Lung (tissue), 12 donors: ENCODE measurements around the gene GDF15. TPM values are rescaled to one million over a fixed set of nuclear protein-coding genes. Genes with fewer than 3 reads are reported as not detected.
A peak's percentile ranks its signal among the peaks of the same experiment; 100 is the strongest.

ENCODE experiments used
- ATAC-seq: fragments of 200-7000 bp; cut with Tn5 transposase; one replicate; pipeline ENCODE4 v1.9.1; 2020; ENCODE audit warnings: moderate number of reproducible peaks; ENCODE audit not compliant: insufficient read depth, low FRiP score
- DNase-seq, 3 donors: peaks; one replicate each; pipeline ENCODE4 v3.0.0-alpha.2; 2013 to 2017
- H3K27ac ChIP-seq, 2 donors: one replicate each; pipeline ENCODE4 v1.5.1; 2013; ENCODE audit warnings: mild to moderate bottlenecking in 2 of 2, moderate library complexity in 2 of 2, control low read depth in 1 of 2, inconsistent platforms in 1 of 2, low read depth in 1 of 2, low read length in 1 of 2
- H3K27me3 ChIP-seq, 3 donors: one replicate each; pipeline ENCODE4 v1.5.1; 2013; ENCODE audit warnings: low read length in 2 of 3; ENCODE audit not compliant: control insufficient read depth in 3 of 3, insufficient read depth in 3 of 3
- H3K36me3 ChIP-seq, 4 donors: one replicate each; pipeline ENCODE4 v1.5.1; 2013; ENCODE audit warnings: low read length in 4 of 4, mild to moderate bottlenecking in 1 of 4, moderate library complexity in 1 of 4; ENCODE audit not compliant: control insufficient read depth in 4 of 4, insufficient read depth in 4 of 4
- H3K4me1 ChIP-seq, 5 donors: one replicate each; pipeline ENCODE4 v1.5.1; 2013; ENCODE audit warnings: low read length in 5 of 5, mild to moderate bottlenecking in 2 of 5, moderate library complexity in 1 of 5; ENCODE audit not compliant: control insufficient read depth in 5 of 5, insufficient read depth in 5 of 5
- H3K4me3 ChIP-seq: one replicate; pipeline ENCODE4 v1.5.1; 2013; ENCODE audit warnings: mild to moderate bottlenecking, control low read depth, moderate library complexity
- H3K9ac ChIP-seq, 2 donors: one replicate each; pipeline ENCODE4 v1.5.1; 2013; ENCODE audit warnings: low read length in 2 of 2, control low read depth in 1 of 2; ENCODE audit not compliant: insufficient read depth in 1 of 2
- H3K9me3 ChIP-seq, 4 donors: one replicate each; pipeline ENCODE4 v1.5.1; 2013; ENCODE audit warnings: low read length in 3 of 4, mild to moderate bottlenecking in 1 of 4, moderate library complexity in 1 of 4; ENCODE audit not compliant: control insufficient read depth in 4 of 4, insufficient read depth in 3 of 4
- WGBS, 2 donors: extraction: QIAGEN DNeasy Blood & Tissue Kit; methylation state at CpG; one replicate each; pipeline ENCODE4 v1.1.7; 2013; 5-methylcytosine and 5-hydroxymethylcytosine counted together
- polyA plus RNA-seq, 2 donors: library from polyadenylated mRNA; stranded (reverse); fragments of 200-250 nt; gene quantifications; one replicate each; pipeline ENCODE4 v1.2.1, GENCODE V29; 2013
- total RNA-seq, 2 donors: library from RNA; depleted of rRNA in 1 of 2; stranded (reverse); fragments of >200 nt in 1 of 2; gene quantifications; one replicate each; pipeline ENCODE4 v1.2.1, GENCODE V29; 2014 to 2021
- TF ChIP-seq, protein P1 (sequence below): IDR thresholded peaks from 2 replicates; pipeline ENCODE4 v1.5.1; 2012; ENCODE audit warnings: mild to moderate bottlenecking; ENCODE audit errors: control extremely low read depth, extremely low read depth
- donor health status: control.
- donor health status: control.
- donor health status: Bipolar disorder and iron deficiency.
- donor health status: healthy.
- donor health status: DM: yes; HTN: yes; CAD: no.

The GDF15 gene
- total and polyA plus RNA-seq, 4 donors, result 45.4 to 119 (median 56.8) TPM

- H3K4me1 ChIP-seq, result peaks cover 0 to 9% (median 0%) of the 10 kb centered on the region in 5 donors
- H3K36me3 ChIP-seq, result peaks cover 0 to 13% (median 0%) of the 10 kb centered on the region in 4 donors
- DNase-seq (no peak), ATAC-seq (no peak)
- peaks cover 0 to 3% (median 0%) of the 10 kb centered on the region in 4 donors for H3K9me3 ChIP-seq
- peak overlapping the region in 1 of 2 donors; percentile 71 for H3K27ac ChIP-seq
- H3K9ac ChIP-seq, result no peak overlapping the region
- no peak overlapping the region for H3K4me3 ChIP-seq
- TF ChIP-seq, protein P1, sequence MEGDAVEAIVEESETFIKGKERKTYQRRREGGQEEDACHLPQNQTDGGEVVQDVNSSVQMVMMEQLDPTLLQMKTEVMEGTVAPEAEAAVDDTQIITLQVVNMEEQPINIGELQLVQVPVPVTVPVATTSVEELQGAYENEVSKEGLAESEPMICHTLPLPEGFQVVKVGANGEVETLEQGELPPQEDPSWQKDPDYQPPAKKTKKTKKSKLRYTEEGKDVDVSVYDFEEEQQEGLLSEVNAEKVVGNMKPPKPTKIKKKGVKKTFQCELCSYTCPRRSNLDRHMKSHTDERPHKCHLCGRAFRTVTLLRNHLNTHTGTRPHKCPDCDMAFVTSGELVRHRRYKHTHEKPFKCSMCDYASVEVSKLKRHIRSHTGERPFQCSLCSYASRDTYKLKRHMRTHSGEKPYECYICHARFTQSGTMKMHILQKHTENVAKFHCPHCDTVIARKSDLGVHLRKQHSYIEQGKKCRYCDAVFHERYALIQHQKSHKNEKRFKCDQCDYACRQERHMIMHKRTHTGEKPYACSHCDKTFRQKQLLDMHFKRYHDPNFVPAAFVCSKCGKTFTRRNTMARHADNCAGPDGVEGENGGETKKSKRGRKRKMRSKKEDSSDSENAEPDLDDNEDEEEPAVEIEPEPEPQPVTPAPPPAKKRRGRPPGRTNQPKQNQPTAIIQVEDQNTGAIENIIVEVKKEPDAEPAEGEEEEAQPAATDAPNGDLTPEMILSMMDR, result no peak
- WGBS, 2 donors, result 17 to 44% methylated on average over 11 of the region's 11 CpGs
- H3K27me3 ChIP-seq, result peaks cover 0 to 2% (median 0%) of the 10 kb centered on the region in 3 donors
Observed at GRCh38 chr19:18392417-18392816, 6.5 kb downstream of the GDF15 start.

- ATAC-seq (no peak), DNase-seq (no peak)
- Histone ChIP-seq H3K9ac (no peak overlapping the region), H3K27me3 (peaks cover 0 to 2% (median 0%) of the 10 kb centered on the region in 3 donors), H3K27ac (peak overlapping the region in 1 of 2 donors; percentile 71), H3K4me1 (peaks cover 0 to 10% (median 0%) of the 10 kb centered on the region in 5 donors), H3K9me3 (peaks cover 0 to 3% (median 0%) of the 10 kb centered on the region in 4 donors), H3K36me3 (peaks cover 0 to 12% (median 0%) of the 10 kb centered on the region in 4 donors), H3K4me3 (no peak overlapping the region)
- TF ChIP-seq, protein P1, result no peak
- 30 to 46% methylated on average over 5 of the region's 5 CpGs for WGBS, 2 donors
Observed at GRCh38 chr19:18392926-18393325, 7.0 kb downstream of the GDF15 start.

DNA sequence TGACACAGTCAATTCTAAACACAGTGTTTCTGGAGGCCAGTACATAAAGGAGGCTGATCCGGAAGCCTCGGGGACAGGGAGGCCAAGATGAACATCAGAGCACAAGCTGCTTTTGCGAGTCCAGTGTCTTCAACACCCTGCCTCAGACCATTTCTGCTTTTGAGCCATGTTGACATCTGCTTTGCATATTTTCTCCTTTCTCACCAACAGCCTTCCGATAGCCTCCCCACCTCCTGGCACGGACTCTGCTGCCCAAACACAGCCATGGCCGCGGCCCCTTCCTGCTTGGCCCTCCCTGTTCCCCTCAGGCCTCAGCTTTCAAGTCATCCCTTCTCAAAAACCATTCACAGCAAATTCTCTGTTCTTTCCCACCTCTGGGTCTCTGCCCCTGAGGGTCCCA lies 7.9 kb downstream of the GDF15 start:
- DNase-seq (no peak), ATAC-seq (no peak)
- H3K4me1 ChIP-seq, result peaks cover 0 to 6% (median 0%) of the 10 kb centered on the region in 5 donors
- peak overlapping the region in 1 of 2 donors; percentile 55 for H3K27ac ChIP-seq
- peaks cover 0 to 2% (median 0%) of the 10 kb centered on the region in 3 donors for H3K27me3 ChIP-seq
- 39 to 46% methylated on average over 7 of the region's 7 CpGs for WGBS, 2 donors
- no peak overlapping the region for H3K9ac ChIP-seq
- TF ChIP-seq, protein P1, result no peak
- H3K36me3 ChIP-seq, result peaks cover 0 to 6% (median 0%) of the 10 kb centered on the region in 4 donors
- no peaks in the 10 kb centered on the region for H3K9me3 ChIP-seq
- no peak overlapping the region for H3K4me3 ChIP-seq
